Endothelial cell of umbilical vein (primary cell): Measurements from ENCODE around the gene KDM3A. TPM values are rescaled to one million over a fixed set of nuclear protein-coding genes. Genes with fewer than 3 reads are reported as not detected.

Experiments used
- BruUV-seq: library from RNA; stranded (reverse); fragments of 400-500 nt; replicated peaks from 2 replicates; lab custom pipeline; 2021; lab: Mats Ljungman, UMichigan
- CTCF ChIA-PET: fragments of 300-600, 350-600 bp; sonication (Branson Sonifier 250); formaldehyde crosslinking; loops from one replicate; lab custom pipeline; 2021; ENCODE audit warnings: antibody characterized with exemption, inconsistent platforms; lab: Charles Lee
- POLR2A ChIA-PET: fragments of 300-600, 350-600 bp; sonication (Branson Sonifier 250); formaldehyde crosslinking; loops from one replicate; lab custom pipeline; 2021; ENCODE audit warnings: antibody characterized with exemption, inconsistent platforms; lab: Charles Lee
- DNase-seq: peaks from one replicate; pipeline ENCODE4 v3.0.0-alpha.2; 2011; ENCODE audit warnings: low read depth, low spot score
- FAIRE-seq: peaks from 2 replicates; lab custom pipeline; 2011; peaks lifted over from hg19 to GRCh38; lab: Jason Lieb, UNC
- H2AFZ ChIP-seq: 2 replicates; pipeline ENCODE4 v1.6.0; 2012; ENCODE audit warnings: low read depth, low read length, control low read depth, inconsistent platforms
- H3K27ac ChIP-seq: 2 replicates; pipeline ENCODE4 v1.5.1; 2011; ENCODE audit warnings: low read depth, mild to moderate bottlenecking, control low read depth, low read length, moderate library complexity; ENCODE audit not compliant: insufficient read depth
- H3K27me3 ChIP-seq, 2 experiments: 2 replicates each; pipeline versions ENCODE4 v1.6.0 to v1.6.1; 2011; ENCODE audit warnings: low read length in 2 of 2, mixed read lengths in 1 of 2; ENCODE audit not compliant: control insufficient read depth in 2 of 2, insufficient read depth in 2 of 2
- H3K36me3 ChIP-seq, 2 experiments: 2 replicates in 1 of 2; 3 replicates in 1 of 2; pipeline ENCODE4 v1.5.1; 2011; ENCODE audit warnings: low read length in 2 of 2, mild to moderate bottlenecking in 1 of 2, moderate library complexity in 1 of 2; ENCODE audit not compliant: control insufficient read depth in 2 of 2, insufficient read depth in 2 of 2; ENCODE audit errors: extremely low read depth in 1 of 2
- H3K4me1 ChIP-seq: 3 replicates; pipeline ENCODE4 v1.5.1; 2011; ENCODE audit warnings: mild to moderate bottlenecking, low read length; ENCODE audit not compliant: control insufficient read depth, insufficient read depth; ENCODE audit errors: extremely low read depth
- H3K4me2 ChIP-seq: 2 replicates; pipeline ENCODE4 v1.6.1; 2011; ENCODE audit warnings: low read length, control low read depth, mixed read lengths; ENCODE audit not compliant: insufficient read depth
- H3K4me3 ChIP-seq, 3 experiments: fragments of 200-600 bp in 1 of 3; sonication (generic), shearing (Covaris generic) in 1 of 3; replicated peaks in 1 of 3; 2 replicates each; pipeline ENCODE4 v1.5.1; 2011 to 2016; ENCODE audit warnings: control low read depth in 3 of 3, low read length in 3 of 3, mild to moderate bottlenecking in 2 of 3, inconsistent platforms in 1 of 3, low read depth in 1 of 3, moderate library complexity in 1 of 3; ENCODE audit not compliant: insufficient read depth in 1 of 3
- H3K79me2 ChIP-seq: 2 replicates; pipeline ENCODE4 v1.6.0; 2012; ENCODE audit warnings: low read length, inconsistent platforms; ENCODE audit not compliant: control insufficient read depth, insufficient read depth
- H3K9ac ChIP-seq: replicated peaks from 2 replicates; pipeline ENCODE3; 2011; ENCODE audit warnings: low read length, control low read depth; ENCODE audit not compliant: insufficient read depth; ENCODE audit errors: extremely low read depth
- H3K9me1 ChIP-seq: replicated peaks from 3 replicates; pipeline ENCODE4 v1.6.0; 2011; ENCODE audit warnings: mild to moderate bottlenecking, low read length; ENCODE audit not compliant: control insufficient read depth, insufficient read depth; ENCODE audit errors: extremely low read depth
- H3K9me3 ChIP-seq: replicated peaks from 2 replicates; pipeline ENCODE4 v1.5.1; 2012; ENCODE audit warnings: low read length, inconsistent platforms; ENCODE audit not compliant: control insufficient read depth, insufficient read depth
- H4K20me1 ChIP-seq: replicated peaks from 2 replicates; pipeline ENCODE3; 2011; ENCODE audit warnings: mild to moderate bottlenecking, low read length; ENCODE audit not compliant: control insufficient read depth, insufficient read depth; ENCODE audit errors: extremely low read depth
- EZH2 ChIP-seq: IDR thresholded peaks from 2 replicates; pipeline ENCODE4 v1.6.1; 2012; ENCODE audit warnings: borderline replicate concordance, low read depth, mild to moderate bottlenecking, moderate library complexity, low read length, inconsistent platforms; ENCODE audit not compliant: severe bottlenecking
- FOS ChIP-seq: IDR thresholded peaks from 2 replicates; pipeline ENCODE4 v1.6.1; 2011; ENCODE audit warnings: mild to moderate bottlenecking, low read length, moderate library complexity, borderline replicate concordance; ENCODE audit not compliant: insufficient read depth
- GATA2 ChIP-seq: IDR thresholded peaks from 2 replicates; pipeline ENCODE4 v1.7.0; 2011; ENCODE audit warnings: low read depth, mild to moderate bottlenecking, moderate library complexity, mixed read lengths, low read length; ENCODE audit not compliant: insufficient read length, insufficient read depth
- JUN ChIP-seq: IDR thresholded peaks from 2 replicates; pipeline ENCODE4 v1.6.1; 2011; ENCODE audit warnings: borderline replicate concordance, low read depth; ENCODE audit not compliant: insufficient read length, insufficient read depth
- MYC ChIP-seq: IDR thresholded peaks from one replicate; pipeline ENCODE4 v1.6.1; 2011; ENCODE audit warnings: mild to moderate bottlenecking, low read depth, low read length
- POLR2A ChIP-seq: IDR thresholded peaks from 2 replicates; pipeline ENCODE4 v1.6.1; 2012; ENCODE audit warnings: low read depth, mild to moderate bottlenecking, control low read depth, low read length
- POLR2AphosphoS5 ChIP-seq: IDR thresholded peaks from 2 replicates; pipeline ENCODE4 v1.6.1; 2012; ENCODE audit warnings: low read depth, mild to moderate bottlenecking, control low read depth, low read length, moderate library complexity; ENCODE audit not compliant: insufficient read depth
- dilution Hi-C: fragments of 300-500 bp; cut with MboI; formaldehyde crosslinking; loops from one replicate; pipeline ENCODE4 v1.15.0; 2019; ENCODE audit warnings: low sequenced_read_pairs; ENCODE audit not compliant: extremely low pct_ligation_motif_present
- intact Hi-C: fragments of 100-400 bp; cut with micrococcal nuclease; formaldehyde crosslinking; loops from one replicate; pipeline ENCODE4 v1.10.0; 2022
- polyA plus RNA-seq, 4 experiments: library from polyadenylated mRNA; depleted of rRNA in 3 of 4; stranded (reverse) in 3 of 4; unstranded in 1 of 4; fragments of >200 nt; gene quantifications; 2 replicates each; pipeline versions ENCODE4 v1.2.1 to v1.2.3, GENCODE V29; 2011 to 2012; ENCODE audit warnings: missing spikeins in 1 of 4
- total RNA-seq: library from RNA; stranded (reverse); gene quantifications from 2 replicates; pipeline ENCODE4 v1.2.3, GENCODE V29; 2021
- TF ChIP-seq, protein P1 (sequence below): IDR thresholded peaks from 2 replicates; pipeline ENCODE4 v1.6.1; 2011; ENCODE audit not compliant: insufficient read depth, insufficient read length
- TF ChIP-seq, protein P2 (sequence below), 2 donors: IDR thresholded peaks; 1 replicate in 1 of 2; 2 replicates in 1 of 2; pipeline ENCODE4 v1.5.1; 2011; ENCODE audit warnings: low read length in 2 of 2, mild to moderate bottlenecking in 2 of 2, moderate library complexity in 2 of 2, control low read depth in 1 of 2, inconsistent platforms in 1 of 2, low read depth in 1 of 2; ENCODE audit not compliant: insufficient read depth in 1 of 2; ENCODE audit errors: extremely low read depth in 1 of 2

KDM3A gene
- total and polyA plus RNA-seq, 2 donors (not counting 3 experiments of a cell fraction or from before 2014, with no cell fraction given) = 13.5 to 29.5 TPM

GRCh38 chr2:86533589-86533988 lies 92.4 kb downstream of the KDM3A start:
- dilution Hi-C loops = no loop called here
- CTCF ChIA-PET = no interaction called here
- BruUV-seq = no TSS peak

More at GRCh38 chr2:86533589-86533988, 92.4 kb downstream of the KDM3A start:
- Histone ChIP-seq H3K27ac (no peak overlapping the region), H3K9me3 (no peaks in the 10 kb centered on the region), H3K9me1 (no peaks in the 10 kb centered on the region), H3K9ac (no peak overlapping the region), H3K4me2 (no peak overlapping the region), H3K4me1 (no peaks in the 10 kb centered on the region), H3K79me2 (no peaks in the 10 kb centered on the region), H4K20me1 (no peaks in the 10 kb centered on the region), H3K27me3 (no peaks in the 10 kb centered on the region), H3K4me3 (no peak overlapping the region), H2AFZ (no peak overlapping the region), H3K36me3 (peaks cover 2 to 3% of the 10 kb centered on the region in 2 experiments)
- POLR2A ChIA-PET = no interaction called here
- no peak for FAIRE-seq
- TF ChIP-seq POLR2AphosphoS5 (no peak), POLR2A (no peak), EZH2 (no peak), MYC (no peak), GATA2 (no peak), JUN (no peak), FOS (no peak)
- TF ChIP-seq, protein P1, sequence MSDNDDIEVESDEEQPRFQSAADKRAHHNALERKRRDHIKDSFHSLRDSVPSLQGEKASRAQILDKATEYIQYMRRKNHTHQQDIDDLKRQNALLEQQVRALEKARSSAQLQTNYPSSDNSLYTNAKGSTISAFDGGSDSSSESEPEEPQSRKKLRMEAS = no peak
- TF ChIP-seq, protein P2, sequence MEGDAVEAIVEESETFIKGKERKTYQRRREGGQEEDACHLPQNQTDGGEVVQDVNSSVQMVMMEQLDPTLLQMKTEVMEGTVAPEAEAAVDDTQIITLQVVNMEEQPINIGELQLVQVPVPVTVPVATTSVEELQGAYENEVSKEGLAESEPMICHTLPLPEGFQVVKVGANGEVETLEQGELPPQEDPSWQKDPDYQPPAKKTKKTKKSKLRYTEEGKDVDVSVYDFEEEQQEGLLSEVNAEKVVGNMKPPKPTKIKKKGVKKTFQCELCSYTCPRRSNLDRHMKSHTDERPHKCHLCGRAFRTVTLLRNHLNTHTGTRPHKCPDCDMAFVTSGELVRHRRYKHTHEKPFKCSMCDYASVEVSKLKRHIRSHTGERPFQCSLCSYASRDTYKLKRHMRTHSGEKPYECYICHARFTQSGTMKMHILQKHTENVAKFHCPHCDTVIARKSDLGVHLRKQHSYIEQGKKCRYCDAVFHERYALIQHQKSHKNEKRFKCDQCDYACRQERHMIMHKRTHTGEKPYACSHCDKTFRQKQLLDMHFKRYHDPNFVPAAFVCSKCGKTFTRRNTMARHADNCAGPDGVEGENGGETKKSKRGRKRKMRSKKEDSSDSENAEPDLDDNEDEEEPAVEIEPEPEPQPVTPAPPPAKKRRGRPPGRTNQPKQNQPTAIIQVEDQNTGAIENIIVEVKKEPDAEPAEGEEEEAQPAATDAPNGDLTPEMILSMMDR (IDR thresholded peaks at IDR 0.05; ENCODE audit: extremely low read depth in 1 of 2, insufficient read depth in 1 of 2, low read depth in 1 of 2, low read length in 2 of 2) = no peak
- intact Hi-C loops = no loop called here
- DNase-seq = no peak
